ENCODE data around the gene FOXP1.

DNA sequence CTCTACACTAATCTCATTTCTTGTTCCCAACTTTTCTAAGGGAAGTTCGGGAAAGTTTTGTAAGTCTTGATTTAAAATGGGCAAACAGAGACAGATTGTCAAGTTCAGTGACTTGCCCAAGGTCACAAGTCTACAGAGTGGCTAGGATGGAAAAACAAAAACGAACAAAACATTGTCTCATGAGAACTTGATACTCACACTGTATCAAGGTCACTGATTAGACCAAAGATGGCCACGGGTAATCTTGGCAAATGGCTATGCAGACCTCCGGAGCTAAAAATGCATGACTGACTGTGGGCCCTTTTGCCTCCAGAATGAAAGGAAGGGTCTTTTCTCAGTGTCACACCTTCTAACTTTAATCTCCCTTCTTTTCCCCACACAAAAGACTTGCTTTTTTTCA is 460.9 kb downstream of the FOXP1 start:
- TF ChIP-seq, protein P1, sequence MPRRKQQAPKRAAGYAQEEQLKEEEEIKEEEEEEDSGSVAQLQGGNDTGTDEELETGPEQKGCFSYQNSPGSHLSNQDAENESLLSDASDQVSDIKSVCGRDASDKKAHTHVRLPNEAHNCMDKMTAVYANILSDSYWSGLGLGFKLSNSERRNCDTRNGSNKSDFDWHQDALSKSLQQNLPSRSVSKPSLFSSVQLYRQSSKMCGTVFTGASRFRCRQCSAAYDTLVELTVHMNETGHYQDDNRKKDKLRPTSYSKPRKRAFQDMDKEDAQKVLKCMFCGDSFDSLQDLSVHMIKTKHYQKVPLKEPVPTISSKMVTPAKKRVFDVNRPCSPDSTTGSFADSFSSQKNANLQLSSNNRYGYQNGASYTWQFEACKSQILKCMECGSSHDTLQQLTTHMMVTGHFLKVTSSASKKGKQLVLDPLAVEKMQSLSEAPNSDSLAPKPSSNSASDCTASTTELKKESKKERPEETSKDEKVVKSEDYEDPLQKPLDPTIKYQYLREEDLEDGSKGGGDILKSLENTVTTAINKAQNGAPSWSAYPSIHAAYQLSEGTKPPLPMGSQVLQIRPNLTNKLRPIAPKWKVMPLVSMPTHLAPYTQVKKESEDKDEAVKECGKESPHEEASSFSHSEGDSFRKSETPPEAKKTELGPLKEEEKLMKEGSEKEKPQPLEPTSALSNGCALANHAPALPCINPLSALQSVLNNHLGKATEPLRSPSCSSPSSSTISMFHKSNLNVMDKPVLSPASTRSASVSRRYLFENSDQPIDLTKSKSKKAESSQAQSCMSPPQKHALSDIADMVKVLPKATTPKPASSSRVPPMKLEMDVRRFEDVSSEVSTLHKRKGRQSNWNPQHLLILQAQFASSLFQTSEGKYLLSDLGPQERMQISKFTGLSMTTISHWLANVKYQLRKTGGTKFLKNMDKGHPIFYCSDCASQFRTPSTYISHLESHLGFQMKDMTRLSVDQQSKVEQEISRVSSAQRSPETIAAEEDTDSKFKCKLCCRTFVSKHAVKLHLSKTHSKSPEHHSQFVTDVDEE (CRISPR knock-in tag; IDR thresholded peaks at IDR 0.05): no peak
- TF ChIP-seq ZFP3 (CRISPR knock-in tag; IDR thresholded peaks at IDR 0.05) (no peak), TCF4 (CRISPR knock-in tag; IDR thresholded peaks at IDR 0.05; ENCODE audit: borderline replicate concordance) (no peak), ZNF8 (CRISPR knock-in tag; IDR thresholded peaks at IDR 0.05) (no peak), GLIS3 (CRISPR knock-in tag; IDR thresholded peaks at IDR 0.05) (no peak), RARB (CRISPR knock-in tag; IDR thresholded peaks at IDR 0.05) (no peak), ISL1 (CRISPR knock-in tag; IDR thresholded peaks at IDR 0.05) (no peak)
- TF ChIP-seq, protein P2, sequence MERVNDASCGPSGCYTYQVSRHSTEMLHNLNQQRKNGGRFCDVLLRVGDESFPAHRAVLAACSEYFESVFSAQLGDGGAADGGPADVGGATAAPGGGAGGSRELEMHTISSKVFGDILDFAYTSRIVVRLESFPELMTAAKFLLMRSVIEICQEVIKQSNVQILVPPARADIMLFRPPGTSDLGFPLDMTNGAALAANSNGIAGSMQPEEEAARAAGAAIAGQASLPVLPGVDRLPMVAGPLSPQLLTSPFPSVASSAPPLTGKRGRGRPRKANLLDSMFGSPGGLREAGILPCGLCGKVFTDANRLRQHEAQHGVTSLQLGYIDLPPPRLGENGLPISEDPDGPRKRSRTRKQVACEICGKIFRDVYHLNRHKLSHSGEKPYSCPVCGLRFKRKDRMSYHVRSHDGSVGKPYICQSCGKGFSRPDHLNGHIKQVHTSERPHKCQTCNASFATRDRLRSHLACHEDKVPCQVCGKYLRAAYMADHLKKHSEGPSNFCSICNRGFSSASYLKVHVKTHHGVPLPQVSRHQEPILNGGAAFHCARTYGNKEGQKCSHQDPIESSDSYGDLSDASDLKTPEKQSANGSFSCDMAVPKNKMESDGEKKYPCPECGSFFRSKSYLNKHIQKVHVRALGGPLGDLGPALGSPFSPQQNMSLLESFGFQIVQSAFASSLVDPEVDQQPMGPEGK (CRISPR knock-in tag; IDR thresholded peaks at IDR 0.05; ENCODE audit: borderline replicate concordance): no peak
- TF ChIP-seq, protein P3, sequence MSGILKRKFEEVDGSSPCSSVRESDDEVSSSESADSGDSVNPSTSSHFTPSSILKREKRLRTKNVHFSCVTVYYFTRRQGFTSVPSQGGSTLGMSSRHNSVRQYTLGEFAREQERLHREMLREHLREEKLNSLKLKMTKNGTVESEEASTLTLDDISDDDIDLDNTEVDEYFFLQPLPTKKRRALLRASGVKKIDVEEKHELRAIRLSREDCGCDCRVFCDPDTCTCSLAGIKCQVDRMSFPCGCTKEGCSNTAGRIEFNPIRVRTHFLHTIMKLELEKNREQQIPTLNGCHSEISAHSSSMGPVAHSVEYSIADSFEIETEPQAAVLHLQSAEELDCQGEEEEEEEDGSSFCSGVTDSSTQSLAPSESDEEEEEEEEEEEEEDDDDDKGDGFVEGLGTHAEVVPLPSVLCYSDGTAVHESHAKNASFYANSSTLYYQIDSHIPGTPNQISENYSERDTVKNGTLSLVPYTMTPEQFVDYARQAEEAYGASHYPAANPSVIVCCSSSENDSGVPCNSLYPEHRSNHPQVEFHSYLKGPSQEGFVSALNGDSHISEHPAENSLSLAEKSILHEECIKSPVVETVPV (CRISPR knock-in tag; IDR thresholded peaks at IDR 0.05): no peak

All from SK-N-SH treated with all-trans-retinoic acid at 6 μM for 48 hours (cell line).